ENCODE data around the gene IFIT2.

GRCh38 chr10:89280508-89280907 lies 21.3 kb upstream of the IFIT2 start:
- TF ChIP-seq CTCF (IDR thresholded peaks at IDR 0.05; ENCODE audit: low read depth, low read length) (no peak), POLR2A (IDR thresholded peaks at IDR 0.05; ENCODE audit: extremely low read depth, insufficient read length) (no peak)

All from NB4 (cell line).